ENCODE data around the gene AIFM3.
"Not testable (repeated sequence)": the region's sequence is repeated elsewhere in the genome, so short reads cannot be mapped to it uniquely, and the experiment has no call there.

Gene AIFM3

GRCh38 chr22:20927940-20928572 lies 39.0 kb upstream of the AIFM3 start:
- Histone ChIP-seq H2AFZ (ENCODE audit: low read length) (no peak overlapping the region), H3K9ac (ENCODE audit: low read length) (no peak overlapping the region), H3K4me1 (ENCODE audit: low read length) (no peaks in the 10 kb centered on the region), H3K4me3 (ENCODE audit: low read length) (no peak overlapping the region), H3K4me2 (ENCODE audit: low read depth, low read length) (no peak overlapping the region), H3K9me2 (replicated peaks; ENCODE audit: insufficient read depth, low read length) (no peaks in the 10 kb centered on the region), H3K27ac (ENCODE audit: low read length) (no peak overlapping the region), H4K20me1 (ENCODE audit: insufficient read depth, low read length) (peaks cover 68% of the 10 kb centered on the region), H3K36me3 (replicated peaks; ENCODE audit: insufficient read depth, low read length) (no peaks in the 10 kb centered on the region), H3K27me3 (replicated peaks; ENCODE audit: insufficient read depth, low read length) (no peaks in the 10 kb centered on the region), H3F3A (ENCODE audit: insufficient read depth, low read length) (no peaks in the 10 kb centered on the region), H3K9me3 (replicated peaks; ENCODE audit: insufficient read depth, low read length) (no peaks in the 10 kb centered on the region), H3K79me2 (ENCODE audit: low read length) (peaks cover 98% of the 10 kb centered on the region)
- TF ChIP-seq EZH2phosphoT487 (IDR thresholded peaks at IDR 0.05; ENCODE audit: low read length) (no peak), CTCF (IDR thresholded peaks at IDR 0.05; ENCODE audit: low read length) (no peak), EZH2 (optimal IDR thresholded peaks at IDR 0.05; ENCODE audit: low read depth, low read length) (no peak)
- no peak for DNase-seq

GRCh38 chr22:20928573-20928967 lies 38.5 kb upstream of the AIFM3 start:
- H3K4me1 ChIP-seq (ENCODE audit: low read length) = no peaks in the 10 kb centered on the region
- no peak overlapping the region for H3K4me3 ChIP-seq (ENCODE audit: low read length)
- no peak overlapping the region for H3K4me2 ChIP-seq (ENCODE audit: low read depth, low read length)
- DNase-seq = no peak
- no peaks in the 10 kb centered on the region for H3K27me3 ChIP-seq (replicated peaks; ENCODE audit: insufficient read depth, low read length)
- no peaks in the 10 kb centered on the region for H3K36me3 ChIP-seq (replicated peaks; ENCODE audit: insufficient read depth, low read length)
- no peak overlapping the region for H3K27ac ChIP-seq (ENCODE audit: low read length)
- H3F3A ChIP-seq (ENCODE audit: insufficient read depth, low read length) = no peaks in the 10 kb centered on the region
- H2AFZ ChIP-seq (ENCODE audit: low read length) = no peak overlapping the region
- peaks cover 68% of the 10 kb centered on the region for H4K20me1 ChIP-seq (ENCODE audit: insufficient read depth, low read length)
- no peaks in the 10 kb centered on the region for H3K9me2 ChIP-seq (replicated peaks; ENCODE audit: insufficient read depth, low read length)
- peaks cover 98% of the 10 kb centered on the region for H3K79me2 ChIP-seq (ENCODE audit: low read length)
- H3K9me3 ChIP-seq (replicated peaks; ENCODE audit: insufficient read depth, low read length) = no peaks in the 10 kb centered on the region
- no peak for TF ChIP-seq CTCF (IDR thresholded peaks at IDR 0.05; ENCODE audit: low read length)
- no peak for TF ChIP-seq EZH2 (optimal IDR thresholded peaks at IDR 0.05; ENCODE audit: low read depth, low read length)
- no peak for TF ChIP-seq EZH2phosphoT487 (IDR thresholded peaks at IDR 0.05; ENCODE audit: low read length)
- no peak overlapping the region for H3K9ac ChIP-seq (ENCODE audit: low read length)

- H3K79me2 ChIP-seq (ENCODE audit: low read length) = peaks cover 98% of the 10 kb centered on the region
- H4K20me1 ChIP-seq (ENCODE audit: insufficient read depth, low read length) = peaks cover 65% of the 10 kb centered on the region
- no peak overlapping the region for H3K4me2 ChIP-seq (ENCODE audit: low read depth, low read length)
Observed at GRCh38 chr22:20930004-20930403, 37.1 kb upstream of the AIFM3 start.

GRCh38 chr22:20930435-20930834 lies 36.6 kb upstream of the AIFM3 start:
- H3K36me3 ChIP-seq (replicated peaks; ENCODE audit: insufficient read depth, low read length); H3K4me3 ChIP-seq (ENCODE audit: low read length); H3F3A ChIP-seq (ENCODE audit: insufficient read depth, low read length); DNase-seq; H3K27ac ChIP-seq (ENCODE audit: low read length); H3K4me1 ChIP-seq (ENCODE audit: low read length); H3K4me2 ChIP-seq (ENCODE audit: low read depth, low read length); H3K9me2 ChIP-seq (replicated peaks; ENCODE audit: insufficient read depth, low read length); H3K9me3 ChIP-seq (replicated peaks; ENCODE audit: insufficient read depth, low read length); H2AFZ ChIP-seq (ENCODE audit: low read length); H3K27me3 ChIP-seq (replicated peaks; ENCODE audit: insufficient read depth, low read length); H3K9ac ChIP-seq (ENCODE audit: low read length): not testable (repeated sequence)
- H3K79me2 ChIP-seq (ENCODE audit: low read length) = peaks cover 98% of the 10 kb centered on the region
- H4K20me1 ChIP-seq (ENCODE audit: insufficient read depth, low read length) = peaks cover 63% of the 10 kb centered on the region

More at GRCh38 chr22:20930004-20930403, 37.1 kb upstream of the AIFM3 start:
- Histone ChIP-seq H3K9ac (ENCODE audit: low read length) (no peak overlapping the region), H3K27ac (ENCODE audit: low read length) (no peak overlapping the region), H2AFZ (ENCODE audit: low read length) (no peak overlapping the region), H3K36me3 (replicated peaks; ENCODE audit: insufficient read depth, low read length) (0 out of 2 replicates have a peak, but pooled peaks cover 8% of the 10 kb centered on the region), H3K9me2 (replicated peaks; ENCODE audit: insufficient read depth, low read length) (no peaks in the 10 kb centered on the region), H3K27me3 (replicated peaks; ENCODE audit: insufficient read depth, low read length) (no peaks in the 10 kb centered on the region), H3F3A (ENCODE audit: insufficient read depth, low read length) (no peaks in the 10 kb centered on the region), H3K4me1 (ENCODE audit: low read length) (no peaks in the 10 kb centered on the region), H3K4me3 (ENCODE audit: low read length) (no peak overlapping the region), H3K9me3 (replicated peaks; ENCODE audit: insufficient read depth, low read length) (no peaks in the 10 kb centered on the region)
- DNase-seq = no peak
- TF ChIP-seq CTCF (IDR thresholded peaks at IDR 0.05; ENCODE audit: low read length) (no peak), EZH2phosphoT487 (IDR thresholded peaks at IDR 0.05; ENCODE audit: low read length) (no peak), EZH2 (optimal IDR thresholded peaks at IDR 0.05; ENCODE audit: low read depth, low read length) (no peak)

Data from MM.1S (cell line).